Hematopoietic multipotent progenitor cell treated with erythropoietin and hydrocortisone succinate and interleukin-3 and kit ligand, for 17 days (in vitro differentiated cells): Measurements from ENCODE around the gene WFDC10A.
"Not testable (repeated sequence)": the region's sequence is repeated elsewhere in the genome, so short reads cannot be mapped to it uniquely, and the experiment has no call there.

Experiments used
- DNase-seq: peaks from one replicate; pipeline ENCODE4 v3.0.0-alpha.2; 2015; ENCODE audit warnings: low spot score

The WFDC10A gene

GRCh38 chr20:45649312-45649863, 19.8 kb downstream of the WFDC10A start:
- DNase-seq = no peak

- DNase-seq = not testable (repeated sequence)
Measured at GRCh38 chr20:45651726-45652125, 22.2 kb downstream of the WFDC10A start.

GRCh38 chr20:45657038-45657437, 27.5 kb downstream of the WFDC10A start:
- DNase-seq = not testable (repeated sequence)

GRCh38 chr20:45670139-45670538, 40.6 kb downstream of the WFDC10A start, which contains the start of gene WFDC11:
WFDC11 (minus strand) TSS chr20:45670239; CDS start chr20:45650600, 19,639 bp downstream.
- no peak for DNase-seq

- DNase-seq = no peak
Measured at GRCh38 chr20:45672765-45673164, 43.2 kb downstream of the WFDC10A start.

- DNase-seq = no peak
Measured at GRCh38 chr20:45679650-45680049, 50.1 kb downstream of the WFDC10A start.
